ENCODE data around the gene LRRC1. TPM values are rescaled to one million over a fixed set of nuclear protein-coding genes. Genes with fewer than 3 reads are reported as not detected.

The LRRC1 gene
- total RNA-seq, 1 experiment from 2014 or later: 3.2 TPM

- no peak for DNase-seq (ENCODE audit: extremely low read depth, low read depth)
Measured at GRCh38 chr6:53869964-53870363, 75.2 kb downstream of the LRRC1 start.

- DNase-seq (ENCODE audit: extremely low read depth, low read depth): no peak
Measured at GRCh38 chr6:53873922-53874321, 79.1 kb downstream of the LRRC1 start.

- DNase-seq (ENCODE audit: extremely low read depth, low read depth): no peak
Measured at GRCh38 chr6:53874964-53875363, 80.2 kb downstream of the LRRC1 start.

- DNase-seq (ENCODE audit: extremely low read depth, low read depth): no peak
Measured at GRCh38 chr6:53877151-53877550, 82.3 kb downstream of the LRRC1 start.

- DNase-seq (ENCODE audit: extremely low read depth, low read depth): no peak
Measured at GRCh38 chr6:53878808-53879207, 84.0 kb downstream of the LRRC1 start.

GRCh38 chr6:53879608-53880007 lies 84.8 kb downstream of the LRRC1 start:
- DNase-seq (ENCODE audit: extremely low read depth, low read depth): no peak

GRCh38 chr6:53887316-53887715 lies 92.5 kb downstream of the LRRC1 start:
- no peak for DNase-seq (ENCODE audit: extremely low read depth, low read depth)

- no peak for DNase-seq (ENCODE audit: extremely low read depth, low read depth)
Measured at GRCh38 chr6:53888931-53889330, 94.1 kb downstream of the LRRC1 start.

- DNase-seq (ENCODE audit: extremely low read depth, low read depth): no peak
Measured at GRCh38 chr6:53889365-53889764, 94.6 kb downstream of the LRRC1 start.

GRCh38 chr6:53892707-53893106 lies 97.9 kb downstream of the LRRC1 start:
- no peak for DNase-seq (ENCODE audit: extremely low read depth, low read depth)

- no peak for DNase-seq (ENCODE audit: extremely low read depth, low read depth)
Measured at GRCh38 chr6:53894091-53894490, 99.3 kb downstream of the LRRC1 start.

GRCh38 chr6:53896196-53896595 lies 101.4 kb downstream of the LRRC1 start:
- DNase-seq (ENCODE audit: extremely low read depth, low read depth): no peak

GRCh38 chr6:53898026-53898795 lies 103.4 kb downstream of the LRRC1 start:
- DNase-seq (ENCODE audit: extremely low read depth, low read depth): no peak

- DNase-seq (ENCODE audit: extremely low read depth, low read depth): no peak
Measured at GRCh38 chr6:53899512-53899911, 104.7 kb downstream of the LRRC1 start.

GRCh38 chr6:53903357-53903756 lies 108.6 kb downstream of the LRRC1 start:
- DNase-seq (ENCODE audit: extremely low read depth, low read depth): no peak

GRCh38 chr6:53906103-53906502 lies 111.3 kb downstream of the LRRC1 start:
- DNase-seq (ENCODE audit: extremely low read depth, low read depth): no peak

- DNase-seq (ENCODE audit: extremely low read depth, low read depth): no peak
Measured at GRCh38 chr6:53906842-53907241, 112.0 kb downstream of the LRRC1 start.

GRCh38 chr6:53910834-53911233 lies 116.0 kb downstream of the LRRC1 start:
- no peak for DNase-seq (ENCODE audit: extremely low read depth, low read depth)

- DNase-seq (ENCODE audit: extremely low read depth, low read depth): no peak
Measured at GRCh38 chr6:53912661-53913060, 117.9 kb downstream of the LRRC1 start.

GRCh38 chr6:53913286-53913685 lies 118.5 kb downstream of the LRRC1 start:
- DNase-seq (ENCODE audit: extremely low read depth, low read depth): no peak

- no peak for DNase-seq (ENCODE audit: extremely low read depth, low read depth)
Measured at GRCh38 chr6:53915026-53915691, 120.4 kb downstream of the LRRC1 start.

GRCh38 chr6:53916804-53917463 lies 122.1 kb downstream of the LRRC1 start:
- no peak for DNase-seq (ENCODE audit: extremely low read depth, low read depth)
